ENCODE data around the gene ID4.

- TF ChIP-seq, protein P1, sequence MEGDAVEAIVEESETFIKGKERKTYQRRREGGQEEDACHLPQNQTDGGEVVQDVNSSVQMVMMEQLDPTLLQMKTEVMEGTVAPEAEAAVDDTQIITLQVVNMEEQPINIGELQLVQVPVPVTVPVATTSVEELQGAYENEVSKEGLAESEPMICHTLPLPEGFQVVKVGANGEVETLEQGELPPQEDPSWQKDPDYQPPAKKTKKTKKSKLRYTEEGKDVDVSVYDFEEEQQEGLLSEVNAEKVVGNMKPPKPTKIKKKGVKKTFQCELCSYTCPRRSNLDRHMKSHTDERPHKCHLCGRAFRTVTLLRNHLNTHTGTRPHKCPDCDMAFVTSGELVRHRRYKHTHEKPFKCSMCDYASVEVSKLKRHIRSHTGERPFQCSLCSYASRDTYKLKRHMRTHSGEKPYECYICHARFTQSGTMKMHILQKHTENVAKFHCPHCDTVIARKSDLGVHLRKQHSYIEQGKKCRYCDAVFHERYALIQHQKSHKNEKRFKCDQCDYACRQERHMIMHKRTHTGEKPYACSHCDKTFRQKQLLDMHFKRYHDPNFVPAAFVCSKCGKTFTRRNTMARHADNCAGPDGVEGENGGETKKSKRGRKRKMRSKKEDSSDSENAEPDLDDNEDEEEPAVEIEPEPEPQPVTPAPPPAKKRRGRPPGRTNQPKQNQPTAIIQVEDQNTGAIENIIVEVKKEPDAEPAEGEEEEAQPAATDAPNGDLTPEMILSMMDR (IDR thresholded peaks at IDR 0.05): no peak
- TF ChIP-seq POLR2A (IDR thresholded peaks at IDR 0.05): no peak
- TF ChIP-seq POLR2AphosphoS5 (IDR thresholded peaks at IDR 0.05): no peak
- no peak for TF ChIP-seq EP300 (IDR thresholded peaks at IDR 0.05)
Measured at GRCh38 chr6:19891451-19891850, 54.3 kb downstream of the ID4 start.
